ENCODE measurements around the gene RDX.

DNA sequence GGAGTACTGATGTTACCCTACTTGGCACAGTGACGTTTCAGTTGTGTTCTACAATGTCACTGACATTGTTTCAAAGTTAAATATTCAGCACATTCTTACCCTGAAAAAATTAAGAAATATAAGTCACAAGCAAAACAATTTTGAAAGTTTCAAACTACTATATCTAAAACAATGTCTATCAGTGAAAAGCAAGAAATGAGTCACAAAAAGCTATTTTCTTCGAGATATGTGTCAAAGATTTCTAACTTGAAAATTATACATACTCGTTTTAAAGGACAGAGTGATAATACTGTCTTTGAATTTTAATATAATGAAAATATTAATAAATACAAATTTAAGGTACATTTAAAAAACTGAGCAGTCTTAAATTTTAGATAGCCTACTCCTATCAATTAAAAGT lies 42.9 kb downstream of the RDX start:
- TF ChIP-seq POLR2A (IDR thresholded peaks at IDR 0.05; ENCODE audit: low read length): no peak
- no peak for TF ChIP-seq GATA1 (IDR thresholded peaks at IDR 0.05; ENCODE audit: low read depth, low read length)

Measured in erythroblast (primary cell).